MM.1S (cell line): ENCODE data around the gene MARCHF6.

Experiments
- DNase-seq: peaks from one replicate; pipeline ENCODE4 v3.0.0-alpha.2; 2015
- H2AFZ ChIP-seq: fragments of 300-600 bp; sonication (generic); 2 replicates; pipeline ENCODE4 v1.6.0; 2016; ENCODE audit warnings: antibody characterized with exemption, low read length
- H3F3A ChIP-seq: fragments of 300-600 bp; sonication (generic); 2 replicates; pipeline ENCODE4 v1.6.1; 2016; ENCODE audit warnings: mild to moderate bottlenecking, antibody characterized with exemption, low read length, moderate library complexity, mixed read lengths; ENCODE audit not compliant: insufficient read depth
- H3K27ac ChIP-seq: fragments of 300-600 bp; sonication (generic); 2 replicates; pipeline ENCODE4 v1.5.1; 2016; ENCODE audit warnings: mild to moderate bottlenecking, low read length
- H3K27me3 ChIP-seq: fragments of 300-600 bp; sonication (generic); replicated peaks from 2 replicates; pipeline ENCODE4 v1.6.0; 2016; ENCODE audit warnings: low read length; ENCODE audit not compliant: insufficient read depth
- H3K36me3 ChIP-seq: fragments of 300-600 bp; sonication (generic); replicated peaks from 2 replicates; pipeline ENCODE4 v1.6.1; 2016; ENCODE audit warnings: mild to moderate bottlenecking, low read length, mixed read lengths; ENCODE audit not compliant: insufficient read depth
- H3K4me1 ChIP-seq: fragments of 300-600 bp; sonication (generic); 2 replicates; pipeline ENCODE4 v1.6.1; 2016; ENCODE audit warnings: low read length, mixed read lengths
- H3K4me2 ChIP-seq: fragments of 300-600 bp; sonication (generic); 2 replicates; pipeline ENCODE4 v1.6.0; 2016; ENCODE audit warnings: low read depth, low read length
- H3K4me3 ChIP-seq: fragments of 300-600 bp; sonication (generic); 2 replicates; pipeline ENCODE4 v1.5.1; 2016; ENCODE audit warnings: low read length, mixed read lengths
- H3K79me2 ChIP-seq: fragments of 300-600 bp; sonication (generic); 2 replicates; pipeline ENCODE4 v1.6.1; 2016; ENCODE audit warnings: mixed run types, low read length, mixed read lengths
- H3K9ac ChIP-seq: fragments of 300-600 bp; sonication (generic); 2 replicates; pipeline ENCODE4 v1.6.1; 2016; ENCODE audit warnings: low read length, mixed read lengths
- H3K9me2 ChIP-seq: fragments of 300-600 bp; sonication (generic); replicated peaks from 2 replicates; pipeline ENCODE4 v1.6.1; 2016; ENCODE audit warnings: mild to moderate bottlenecking, low read length, mixed read lengths; ENCODE audit not compliant: insufficient read depth
- H3K9me3 ChIP-seq: fragments of 300-600 bp; sonication (generic); replicated peaks from 2 replicates; pipeline ENCODE4 v1.6.1; 2016; ENCODE audit warnings: mild to moderate bottlenecking, low read length, mixed read lengths; ENCODE audit not compliant: insufficient read depth
- H4K20me1 ChIP-seq: fragments of 300-600 bp; sonication (generic); 2 replicates; pipeline ENCODE4 v1.6.1; 2016; ENCODE audit warnings: mild to moderate bottlenecking, low read length, moderate library complexity, mixed read lengths; ENCODE audit not compliant: insufficient read depth
- EZH2 ChIP-seq: fragments of 300-600 bp; sonication (generic); optimal IDR thresholded peaks from 2 replicates; pipeline ENCODE3; 2017; ENCODE audit warnings: low read depth, mild to moderate bottlenecking, antibody characterized with exemption, low read length, mixed read lengths
- EZH2phosphoT487 ChIP-seq: fragments of 300-600 bp; sonication (generic); IDR thresholded peaks from 2 replicates; pipeline ENCODE4 v1.6.1; 2018; ENCODE audit warnings: antibody characterized with exemption, low read length
- TF ChIP-seq, protein P1 (sequence below): fragments of 300-600 bp; sonication (generic); IDR thresholded peaks from 2 replicates; pipeline ENCODE4 v1.5.1; 2016; ENCODE audit warnings: antibody characterized with exemption, low read length, mixed read lengths

Gene MARCHF6

DNA sequence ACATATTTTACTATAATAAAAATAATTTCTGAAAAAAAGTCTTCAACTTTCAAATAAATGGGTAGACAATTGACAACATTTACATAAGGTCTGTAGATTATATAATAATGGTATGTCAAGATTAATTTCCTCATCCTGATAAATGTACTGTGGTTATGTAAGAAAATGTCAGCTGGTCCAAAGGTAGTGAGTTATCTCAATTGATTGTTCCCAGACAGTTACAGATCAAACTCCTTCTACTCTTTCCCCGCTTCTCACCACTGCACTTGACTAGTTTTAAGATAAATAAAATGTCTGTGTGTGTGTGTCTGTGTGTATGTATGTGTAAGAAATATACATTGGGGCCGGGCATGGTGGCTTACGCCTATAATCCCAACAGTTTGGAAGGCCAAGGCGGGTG lies 16.4 kb upstream of the MARCHF6 start:
- H3K9ac ChIP-seq, result no peak overlapping the region
- H3F3A ChIP-seq, result no peaks in the 10 kb centered on the region
- H3K4me1 ChIP-seq, result no peaks in the 10 kb centered on the region
- no peaks in the 10 kb centered on the region for H3K79me2 ChIP-seq
- no peak overlapping the region for H2AFZ ChIP-seq
- H3K27me3 ChIP-seq, result no peaks in the 10 kb centered on the region
- H3K27ac ChIP-seq, result no peak overlapping the region
- DNase-seq, result no peak
- no peak overlapping the region for H3K4me3 ChIP-seq
- H3K36me3 ChIP-seq, result no peaks in the 10 kb centered on the region
- no peaks in the 10 kb centered on the region for H3K9me3 ChIP-seq
- TF ChIP-seq, protein P1, sequence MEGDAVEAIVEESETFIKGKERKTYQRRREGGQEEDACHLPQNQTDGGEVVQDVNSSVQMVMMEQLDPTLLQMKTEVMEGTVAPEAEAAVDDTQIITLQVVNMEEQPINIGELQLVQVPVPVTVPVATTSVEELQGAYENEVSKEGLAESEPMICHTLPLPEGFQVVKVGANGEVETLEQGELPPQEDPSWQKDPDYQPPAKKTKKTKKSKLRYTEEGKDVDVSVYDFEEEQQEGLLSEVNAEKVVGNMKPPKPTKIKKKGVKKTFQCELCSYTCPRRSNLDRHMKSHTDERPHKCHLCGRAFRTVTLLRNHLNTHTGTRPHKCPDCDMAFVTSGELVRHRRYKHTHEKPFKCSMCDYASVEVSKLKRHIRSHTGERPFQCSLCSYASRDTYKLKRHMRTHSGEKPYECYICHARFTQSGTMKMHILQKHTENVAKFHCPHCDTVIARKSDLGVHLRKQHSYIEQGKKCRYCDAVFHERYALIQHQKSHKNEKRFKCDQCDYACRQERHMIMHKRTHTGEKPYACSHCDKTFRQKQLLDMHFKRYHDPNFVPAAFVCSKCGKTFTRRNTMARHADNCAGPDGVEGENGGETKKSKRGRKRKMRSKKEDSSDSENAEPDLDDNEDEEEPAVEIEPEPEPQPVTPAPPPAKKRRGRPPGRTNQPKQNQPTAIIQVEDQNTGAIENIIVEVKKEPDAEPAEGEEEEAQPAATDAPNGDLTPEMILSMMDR, result no peak
- TF ChIP-seq EZH2phosphoT487, result no peak
- H3K9me2 ChIP-seq, result no peaks in the 10 kb centered on the region
- H3K4me2 ChIP-seq, result no peak overlapping the region
- H4K20me1 ChIP-seq, result no peaks in the 10 kb centered on the region

DNA sequence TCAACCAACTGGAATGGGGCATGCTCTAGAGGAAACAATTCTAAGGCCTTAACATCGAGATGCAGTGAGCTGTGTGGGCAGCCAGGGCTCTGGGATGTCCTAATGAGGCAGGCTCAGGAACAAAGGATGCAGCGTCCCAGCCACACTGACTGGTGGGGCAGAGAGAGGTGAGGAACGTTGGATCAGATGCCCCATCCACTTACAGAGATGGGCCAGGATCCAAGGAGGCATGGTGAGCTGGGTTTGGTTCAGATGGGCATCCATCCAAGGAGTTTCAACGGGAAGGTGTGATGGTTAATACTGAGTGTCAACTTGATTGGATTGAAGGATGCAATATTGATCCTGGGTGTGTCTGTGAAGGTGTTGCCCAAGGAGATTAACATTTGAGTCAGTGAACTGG lies 15.5 kb upstream of the MARCHF6 start:
- H3K79me2 ChIP-seq, result no peaks in the 10 kb centered on the region

DNA sequence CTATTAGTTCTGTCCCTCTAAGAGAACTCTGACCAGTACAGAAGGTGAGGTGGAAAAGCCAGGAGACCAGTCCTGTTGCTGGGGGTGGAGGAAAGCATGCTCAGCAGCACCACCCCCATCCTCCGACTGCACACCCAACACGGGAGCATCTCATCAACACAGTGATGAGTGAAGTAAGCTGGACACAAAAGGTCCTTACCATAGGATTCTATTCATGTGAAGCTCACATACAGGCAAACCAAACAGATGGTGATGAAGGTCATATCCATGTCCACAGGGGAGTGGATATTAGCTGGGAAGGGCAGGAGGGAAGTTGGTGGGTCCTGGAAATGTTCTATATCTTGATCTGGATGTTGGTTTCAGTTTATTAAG lies 14.8 kb upstream of the MARCHF6 start:
- no peaks in the 10 kb centered on the region for H3F3A ChIP-seq
- H3K4me3 ChIP-seq, result no peak overlapping the region
- no peaks in the 10 kb centered on the region for H3K9me2 ChIP-seq
- H3K4me1 ChIP-seq, result no peaks in the 10 kb centered on the region
- no peaks in the 10 kb centered on the region for H3K79me2 ChIP-seq
- H3K9me3 ChIP-seq, result no peaks in the 10 kb centered on the region
- no peaks in the 10 kb centered on the region for H4K20me1 ChIP-seq
- no peaks in the 10 kb centered on the region for H3K36me3 ChIP-seq
- H3K4me2 ChIP-seq, result no peak overlapping the region
- no peak for DNase-seq
- TF ChIP-seq EZH2phosphoT487 (no peak), EZH2 (no peak)
- TF ChIP-seq, protein P1, result no peak
- no peak overlapping the region for H3K9ac ChIP-seq
- no peak overlapping the region for H3K27ac ChIP-seq
- no peaks in the 10 kb centered on the region for H3K27me3 ChIP-seq
- no peak overlapping the region for H2AFZ ChIP-seq

More for the DNA sequence above, 15.5 kb upstream of the MARCHF6 start:
- DNase-seq, result no peak
- H3K27ac ChIP-seq, result no peak overlapping the region
- no peaks in the 10 kb centered on the region for H3K36me3 ChIP-seq
- no peak for TF ChIP-seq EZH2
- TF ChIP-seq EZH2phosphoT487, result no peak
- TF ChIP-seq, protein P1, result no peak
- H4K20me1 ChIP-seq, result no peaks in the 10 kb centered on the region
- H2AFZ ChIP-seq, result no peak overlapping the region
- H3K4me1 ChIP-seq, result no peaks in the 10 kb centered on the region
- no peaks in the 10 kb centered on the region for H3K9me2 ChIP-seq
- no peak overlapping the region for H3K9ac ChIP-seq
- H3K4me3 ChIP-seq, result no peak overlapping the region
- H3F3A ChIP-seq, result no peaks in the 10 kb centered on the region
- no peak overlapping the region for H3K4me2 ChIP-seq
- no peaks in the 10 kb centered on the region for H3K27me3 ChIP-seq
- no peaks in the 10 kb centered on the region for H3K9me3 ChIP-seq
